ENCODE data around the gene SH3GL3.

DNA sequence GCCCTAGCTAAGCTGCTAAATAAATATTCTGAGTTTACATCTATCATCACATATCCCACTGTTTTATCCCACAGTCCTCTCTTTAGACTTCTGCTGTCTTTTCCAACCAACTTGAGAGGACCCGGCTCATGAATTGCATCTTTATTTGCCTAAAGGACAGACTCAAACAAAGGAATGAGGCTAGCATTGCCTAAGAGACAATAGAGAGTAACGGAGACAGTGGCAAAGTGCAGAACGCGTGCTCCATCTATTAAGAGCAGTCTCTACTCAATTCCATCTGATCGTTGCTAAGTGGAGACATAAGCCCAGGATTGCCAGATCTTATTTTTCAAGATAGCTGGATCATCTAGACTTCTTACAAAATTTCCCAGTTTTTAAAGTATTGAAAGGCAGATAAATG is 209.1 kb downstream of the SH3GL3 start:
- TF ChIP-seq, protein P1, sequence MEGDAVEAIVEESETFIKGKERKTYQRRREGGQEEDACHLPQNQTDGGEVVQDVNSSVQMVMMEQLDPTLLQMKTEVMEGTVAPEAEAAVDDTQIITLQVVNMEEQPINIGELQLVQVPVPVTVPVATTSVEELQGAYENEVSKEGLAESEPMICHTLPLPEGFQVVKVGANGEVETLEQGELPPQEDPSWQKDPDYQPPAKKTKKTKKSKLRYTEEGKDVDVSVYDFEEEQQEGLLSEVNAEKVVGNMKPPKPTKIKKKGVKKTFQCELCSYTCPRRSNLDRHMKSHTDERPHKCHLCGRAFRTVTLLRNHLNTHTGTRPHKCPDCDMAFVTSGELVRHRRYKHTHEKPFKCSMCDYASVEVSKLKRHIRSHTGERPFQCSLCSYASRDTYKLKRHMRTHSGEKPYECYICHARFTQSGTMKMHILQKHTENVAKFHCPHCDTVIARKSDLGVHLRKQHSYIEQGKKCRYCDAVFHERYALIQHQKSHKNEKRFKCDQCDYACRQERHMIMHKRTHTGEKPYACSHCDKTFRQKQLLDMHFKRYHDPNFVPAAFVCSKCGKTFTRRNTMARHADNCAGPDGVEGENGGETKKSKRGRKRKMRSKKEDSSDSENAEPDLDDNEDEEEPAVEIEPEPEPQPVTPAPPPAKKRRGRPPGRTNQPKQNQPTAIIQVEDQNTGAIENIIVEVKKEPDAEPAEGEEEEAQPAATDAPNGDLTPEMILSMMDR (IDR thresholded peaks at IDR 0.05; ENCODE audit: control extremely low read depth in 1 of 3, insufficient read depth in 1 of 3, low read depth in 1 of 3, low read length in 3 of 3), result no peak
- TF ChIP-seq TAF1 (IDR thresholded peaks at IDR 0.05; ENCODE audit: low read depth, low read length), result no peak

Measured in H1 (cell line).